ENCODE measurements around the gene ALPL. TPM values are rescaled to one million over a fixed set of nuclear protein-coding genes. Genes with fewer than 3 reads are reported as not detected.

The ALPL gene
- total and polyA plus RNA-seq, 9 of the 15 experiments (the other 6 are each of a cell fraction or from before 2014, with no cell fraction given): 0.04 to 0.38 (median 0.18) TPM; not detected in 4

DNA sequence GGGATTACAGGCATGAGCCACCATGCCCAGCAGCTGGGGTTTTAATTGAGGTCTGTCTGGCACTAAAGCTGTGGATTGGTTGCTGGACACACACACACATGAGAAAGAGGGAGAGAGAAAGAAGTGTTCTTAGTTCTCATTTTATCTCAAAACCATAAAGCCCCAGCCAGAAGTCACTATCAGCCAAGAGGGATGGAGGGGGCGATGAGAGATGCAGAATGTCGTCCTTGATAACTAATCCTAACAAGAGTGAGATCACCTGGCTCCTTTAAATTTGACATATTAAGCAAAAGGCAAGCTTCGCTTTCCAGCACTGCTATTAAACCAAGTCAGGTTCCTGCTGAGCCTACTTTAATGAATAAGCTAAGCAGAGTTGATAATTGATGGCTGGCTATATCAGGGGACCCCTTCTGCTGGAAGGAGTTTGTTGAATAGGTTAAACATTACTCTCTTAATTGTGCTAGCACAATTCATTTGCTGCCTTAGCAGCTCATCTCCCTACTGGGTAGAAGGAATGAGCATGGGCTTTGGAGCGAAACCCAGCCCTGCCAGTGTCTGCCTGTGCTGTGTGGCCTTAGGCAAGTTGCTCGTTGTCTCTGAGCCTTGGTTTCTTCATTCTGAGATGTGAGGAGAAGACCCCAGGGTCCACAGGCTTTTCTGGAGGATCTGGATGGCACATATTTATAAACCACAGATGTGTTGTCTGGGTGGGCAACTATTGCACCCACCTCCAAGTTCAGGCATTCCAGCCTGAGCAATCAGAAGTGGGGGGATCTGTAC is 50.8 kb downstream of the ALPL start:
- H3K4me3 ChIP-seq: no peak overlapping the region
- H3K9me3 ChIP-seq (replicated peaks; ENCODE audit: control insufficient read depth, insufficient read depth, low read depth, low read length): no peaks in the 10 kb centered on the region
- ATAC-seq: no peak
- ChIA-PET CTCF (ENCODE audit: low intra/inter-chr PET ratio) (no interaction called here), POLR2A (interaction anchor here (0.9 to 1.0 kb wide), 3 partner anchors 10 to 63 kb away, joined by 3 to 4 read pairs (median 3); no protein-coding TSS in a partner anchor)
- no TSS peak for BruUV-seq (replicated peaks)
- DNase-seq (ENCODE audit: extremely low read depth in 1 of 4, low spot score in 3 of 4): no peak
- peaks cover 25 to 69% of the 10 kb centered on the region in 2 experiments for H3K27me3 ChIP-seq (ENCODE audit: control insufficient read depth in 2 of 2, insufficient read depth in 2 of 2, low read length in 2 of 2)
- WGBS (ENCODE audit: insufficient coverage, low coverage, missing lambda C conversion rate): 1% methylated on average over 5 of the region's 5 CpGs
- H3K36me3 ChIP-seq (ENCODE audit: control insufficient read depth, insufficient read depth, low read length): no peaks in the 10 kb centered on the region
- TF ChIP-seq EGR1 (conservative IDR thresholded peaks at IDR 0.05) (no peak), TEAD4 (IDR thresholded peaks at IDR 0.05; ENCODE audit: low read length) (peak; percentile 32; the same call in 1 of the 2 replicates), TEAD4 (CRISPR knock-in tag; IDR thresholded peaks at IDR 0.05; ENCODE audit: borderline replicate concordance) (no peak), NONO (IDR thresholded peaks at IDR 0.05; ENCODE audit: low read depth in 2 of 2, low read length in 1 of 2) (no peak), ZNF143 (CRISPR knock-in tag; IDR thresholded peaks at IDR 0.05) (no peak), RBM25 (IDR thresholded peaks at IDR 0.05; ENCODE audit: low read depth, low read length, severe bottlenecking) (peak; percentile 32), MAFK (IDR thresholded peaks at IDR 0.05; ENCODE audit: low read length) (no peak), KDM1A (IDR thresholded peaks at IDR 0.05) (0 out of 4 replicates have a peak, but pooled peaks of 1 of the 2 experiments have one; percentile 19), CBFA2T3 (IDR thresholded peaks at IDR 0.05) (peak; percentile 56), TCF3 (CRISPR knock-in tag; IDR thresholded peaks at IDR 0.05) (peak; percentile 68), ZFP36 (IDR thresholded peaks at IDR 0.05; ENCODE audit: low read depth, low read length, partially characterized antibody) (peak; percentile 82), CBFA2T2 (conservative IDR thresholded peaks at IDR 0.05) (0 out of 2 replicates have a peak, but pooled peaks have one; percentile 29)
- no peak overlapping the region for H3K4me2 ChIP-seq (ENCODE audit: insufficient read depth, low read length)
- H3K27ac ChIP-seq (ENCODE audit: extremely low read depth, low read depth, low read length): no peak overlapping the region
- H3K9me1 ChIP-seq (ENCODE audit: control insufficient read depth, insufficient read depth, low read length): no peaks in the 10 kb centered on the region
- H2AFZ ChIP-seq (ENCODE audit: low read depth, low read length): no peak overlapping the region
- FAIRE-seq: peak; percentile 54
- peaks cover 9 to 22% of the 10 kb centered on the region in 2 experiments; a peak in 4 of 5 replicates for H3K4me1 ChIP-seq (replicated peaks in 1 of 2; ENCODE audit: control insufficient read depth in 2 of 2, insufficient read depth in 2 of 2, low read length in 2 of 2)
- intact Hi-C loops (cut with micrococcal nuclease) (no loop called here), in situ Hi-C loops (cut with MboI) (no loop called here)
- peaks cover 4% of the 10 kb centered on the region for H4K20me1 ChIP-seq (replicated peaks; ENCODE audit: control insufficient read depth, insufficient read depth, low read length)
- no peaks in the 10 kb centered on the region for H3K79me2 ChIP-seq (ENCODE audit: control insufficient read depth, insufficient read depth, low read length)
- H3K9ac ChIP-seq (ENCODE audit: insufficient read depth in 1 of 2, low read depth in 2 of 2, low read length in 2 of 2): no peak overlapping the region
